ENCODE measurements around the gene DNAJC16.

The DNAJC16 gene

GRCh38 chr1:15622712-15623373, 96.2 kb downstream of the DNAJC16 start:
- no peak for DNase-seq

GRCh38 chr1:15623435-15623834, 96.8 kb downstream of the DNAJC16 start:
- no peak for DNase-seq

- no peak for DNase-seq
Observed at GRCh38 chr1:15624133-15624714, 97.6 kb downstream of the DNAJC16 start.

GRCh38 chr1:15625056-15625917, 98.6 kb downstream of the DNAJC16 start:
- no peak for DNase-seq

Data from activated CD4-positive, alpha-beta T cell treated with anti-CD3 and anti-CD28 coated beads, Interleukin-2, amount 50 U/mL, for 16 hours (primary cell).